CD4-positive, alpha-beta T cell treated with Interleukin-4 for 1 hour (primary cell): Measurements from ENCODE around the gene GPR157.
A peak's percentile ranks its signal among the peaks of the same experiment; 100 is the strongest.
"Not testable (repeated sequence)": the region's sequence is repeated elsewhere in the genome, so short reads cannot be mapped to it uniquely, and the experiment has no call there.

ENCODE experiments used
- DNase-seq, 2 donors: peaks; one replicate each; pipeline ENCODE4 v3.0.0-alpha.2; 2020 to 2022

The GPR157 gene

GRCh38 chr1:9145021-9145668 is 16.2 kb upstream of the GPR157 start:
- no peak for DNase-seq

DNA sequence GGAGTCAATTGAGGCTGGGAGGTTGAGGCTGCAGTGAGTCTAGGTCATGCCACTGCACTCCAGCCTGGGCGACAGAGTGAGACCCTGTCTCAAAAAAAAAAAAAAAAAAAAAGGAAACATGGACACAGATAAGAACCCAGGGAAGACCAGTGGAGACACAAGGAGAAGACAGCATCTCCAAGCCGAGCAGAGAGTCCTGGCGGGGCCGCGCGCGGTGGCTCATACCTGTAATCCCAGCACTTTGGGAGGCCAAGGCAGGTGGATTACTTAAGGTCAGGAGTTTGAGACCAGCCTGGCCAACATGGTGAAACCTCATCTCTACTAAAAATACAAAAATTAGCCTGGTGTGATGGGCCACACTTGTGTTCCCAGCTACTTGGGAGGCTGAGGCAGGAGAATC is 15.6 kb upstream of the GPR157 start:
- not testable (repeated sequence) for DNase-seq

- DNase-seq, result peak in 1 of 2 donors; percentile 17
Measured at GRCh38 chr1:9143250-9143649, 14.3 kb upstream of the GPR157 start.

- no peak for DNase-seq
Measured at GRCh38 chr1:9139930-9140329, 11.0 kb upstream of the GPR157 start.

- no peak for DNase-seq
Measured at GRCh38 chr1:9136932-9137331, 8.0 kb upstream of the GPR157 start.

DNA sequence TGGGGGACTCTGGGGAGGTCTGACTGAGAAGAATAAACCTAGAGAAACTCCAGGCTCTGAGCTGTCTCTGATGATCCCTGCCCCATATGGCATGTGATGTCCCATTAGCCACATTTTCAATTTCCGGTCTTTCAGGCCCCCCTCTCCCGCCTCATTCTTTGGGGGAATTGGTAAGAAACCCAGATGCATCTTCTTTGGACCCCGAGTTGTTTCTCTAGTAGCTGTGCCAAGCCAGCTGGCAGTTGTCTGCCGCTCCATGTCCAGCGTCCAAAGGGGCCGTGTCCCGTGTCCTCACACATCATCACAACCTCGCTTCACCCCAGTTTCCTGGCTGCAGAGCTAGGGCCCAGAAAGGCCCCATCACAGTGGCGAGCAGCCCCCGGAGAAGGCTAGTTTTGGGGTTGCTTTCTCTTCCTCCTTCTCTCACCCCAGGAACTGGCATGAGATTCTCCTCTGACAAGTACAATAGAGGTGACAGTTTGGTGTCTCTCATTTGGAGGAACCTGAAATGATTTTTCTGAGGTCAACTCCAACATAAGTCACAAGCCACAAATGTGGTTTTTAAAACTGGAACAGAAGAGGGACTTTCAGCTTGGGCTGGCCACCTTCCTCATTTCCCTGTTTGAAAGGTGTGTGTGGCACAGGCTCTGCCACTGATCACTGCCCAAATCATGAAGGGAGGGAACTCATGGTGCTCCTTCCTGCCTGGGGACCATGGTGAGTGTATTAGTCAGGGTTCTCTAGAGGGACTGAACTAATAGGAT is 6.4 kb upstream of the GPR157 start:
- no peak for DNase-seq

DNA sequence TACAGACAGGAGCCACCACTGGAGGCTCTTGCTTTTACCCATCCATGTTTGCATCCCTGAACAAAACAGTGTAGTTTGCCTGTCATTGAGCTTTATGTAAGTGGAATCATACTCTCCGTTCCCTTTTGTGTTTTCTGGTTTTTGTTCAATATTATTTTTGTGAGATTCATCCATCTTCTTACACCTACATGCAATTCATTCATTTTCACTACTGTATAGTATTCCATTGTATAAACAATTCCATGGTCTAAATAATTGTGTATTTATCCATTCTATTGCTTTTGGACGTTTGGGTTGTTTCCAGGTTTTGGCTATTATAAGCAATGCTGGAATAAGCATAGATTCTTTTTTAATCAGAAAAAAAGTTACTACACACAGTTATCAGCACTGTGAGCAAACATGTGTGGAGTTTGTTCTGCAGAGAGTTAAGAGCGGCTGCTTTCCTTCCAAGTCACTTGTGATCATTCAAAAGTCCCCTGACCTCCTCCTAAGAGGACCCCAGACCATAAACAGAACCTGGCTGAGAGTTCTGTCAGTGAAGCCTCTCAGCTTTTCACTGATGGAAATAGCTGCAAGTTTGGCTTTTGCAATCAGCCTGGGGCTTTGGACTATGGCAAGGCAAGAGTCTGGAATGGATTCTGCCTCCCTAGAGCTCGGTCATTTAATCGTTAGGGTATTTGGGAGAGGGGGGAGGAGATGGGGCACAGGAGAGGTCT is 5.1 kb upstream of the GPR157 start:
- no peak for DNase-seq

DNA sequence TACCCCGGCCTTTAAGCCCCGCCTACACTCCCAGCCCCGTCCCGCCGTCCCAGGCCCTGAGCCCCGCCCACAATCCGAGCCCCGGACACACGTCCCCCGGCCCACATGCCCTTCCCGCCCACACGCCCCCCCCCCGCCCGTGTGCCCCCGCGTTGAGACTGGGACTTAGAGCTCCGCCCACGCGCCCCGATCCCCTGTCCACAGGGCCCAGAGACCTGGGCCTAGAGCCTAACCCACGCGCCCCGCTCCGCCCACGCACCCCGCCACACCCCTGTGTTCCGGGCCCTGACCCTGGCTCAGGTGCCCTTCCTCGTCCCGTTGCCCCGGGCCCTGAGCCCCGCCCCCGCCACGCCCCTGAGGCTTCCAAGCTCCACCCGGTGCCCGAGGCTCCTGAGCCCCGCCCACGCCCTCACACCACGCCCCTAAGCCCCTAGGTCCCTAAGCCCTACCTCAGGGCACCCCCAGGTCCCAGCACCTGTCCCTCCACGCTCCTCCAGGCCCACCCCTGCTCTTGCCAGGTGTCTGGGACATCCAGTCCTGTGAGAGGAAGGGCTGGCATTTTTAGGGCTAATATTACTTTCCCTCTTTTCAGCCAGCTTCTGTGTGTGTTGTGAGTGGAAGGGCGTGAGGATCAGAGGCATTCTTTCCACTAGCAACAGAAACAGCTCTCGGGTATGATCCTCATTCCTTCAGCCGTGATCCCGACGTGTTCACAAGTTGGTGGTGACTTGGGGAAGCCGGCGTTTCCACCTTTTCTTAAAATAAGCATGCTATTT is 552 bp upstream of the GPR157 start:
- DNase-seq, result peak; percentile 89 to 90

- DNase-seq, result no peak
Measured at GRCh38 chr1:9128166-9128519, 759 bp downstream of the GPR157 start.

DNA sequence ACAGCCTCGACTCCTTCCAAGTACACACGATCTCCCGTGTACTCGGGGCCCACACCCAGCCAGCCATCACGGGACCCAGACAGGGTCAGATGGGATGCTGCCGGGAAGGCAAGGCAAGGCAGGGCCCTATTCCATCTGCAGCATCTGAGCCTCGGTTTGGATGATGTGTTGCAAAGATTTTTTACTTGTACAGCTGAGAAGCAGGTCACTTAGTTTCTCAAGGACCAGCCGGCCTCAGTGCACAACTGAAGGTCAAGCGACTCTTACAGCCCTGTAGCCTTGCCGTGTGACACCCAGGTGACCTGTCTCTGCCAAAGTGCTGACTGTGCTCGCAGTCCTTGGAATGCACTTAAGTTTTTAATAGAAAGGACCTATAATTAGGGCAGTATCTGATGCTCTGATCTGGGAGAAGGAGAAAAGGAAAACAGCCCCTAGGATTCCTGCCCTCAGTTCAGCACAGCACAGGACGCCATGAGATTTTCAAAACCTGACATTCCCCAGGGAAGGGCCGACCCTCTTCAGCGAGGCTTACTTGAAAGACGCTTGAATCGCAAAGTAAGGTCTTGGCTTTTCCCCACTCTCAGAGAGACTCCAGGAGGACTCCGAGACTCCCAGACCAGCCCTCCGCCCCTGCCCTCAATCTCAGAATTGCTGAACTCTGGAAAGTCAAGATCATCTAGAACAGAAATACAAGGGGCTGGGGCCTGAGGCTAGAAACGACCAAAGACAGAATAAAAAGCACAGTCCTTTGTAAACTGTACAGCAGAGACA is 1.3 kb downstream of the GPR157 start:
- no peak for DNase-seq

DNA sequence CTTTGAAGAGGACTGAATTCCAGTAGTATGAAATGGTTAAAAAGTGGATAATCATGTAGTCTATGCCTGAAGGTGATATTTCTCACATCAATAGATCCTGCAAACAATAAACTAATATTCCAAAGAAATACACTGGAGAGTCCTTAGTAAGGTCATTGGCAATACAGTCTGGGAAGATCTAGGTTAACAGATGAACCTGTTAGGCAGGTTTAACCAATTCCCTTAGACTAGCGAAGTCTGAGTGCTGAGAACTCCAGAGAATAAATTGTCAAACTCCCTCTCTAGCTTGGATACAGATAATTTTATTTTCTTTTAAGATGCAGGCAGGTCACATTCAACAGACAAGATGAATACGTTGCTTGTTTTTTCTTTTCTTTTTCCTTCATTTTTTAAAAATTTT is 2.4 kb downstream of the GPR157 start:
- no peak for DNase-seq

GRCh38 chr1:9125847-9126246 is 3.1 kb downstream of the GPR157 start:
- not testable (repeated sequence) for DNase-seq

- DNase-seq, result no peak
Measured at GRCh38 chr1:9125325-9125724, 3.6 kb downstream of the GPR157 start.

DNA sequence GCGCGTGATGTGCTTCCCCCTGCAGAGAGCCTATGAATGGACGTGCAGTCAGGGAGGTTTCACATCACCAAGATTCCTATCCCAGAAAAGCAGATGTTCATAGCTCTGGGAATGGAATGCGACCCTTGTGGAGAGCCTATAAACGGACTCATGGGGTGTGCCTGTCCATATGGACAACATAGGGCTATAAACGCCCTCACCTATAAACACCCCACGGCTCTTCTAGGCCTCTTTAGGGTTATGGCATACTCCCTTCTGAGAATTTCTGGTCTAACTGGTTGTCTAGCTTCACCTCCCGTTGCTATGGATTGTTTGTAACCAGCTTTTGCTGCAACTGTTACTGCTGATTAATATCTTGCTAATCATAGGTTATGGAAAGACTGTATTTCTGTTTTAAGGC is 4.5 kb downstream of the GPR157 start:
- DNase-seq, result not testable (repeated sequence)

DNA sequence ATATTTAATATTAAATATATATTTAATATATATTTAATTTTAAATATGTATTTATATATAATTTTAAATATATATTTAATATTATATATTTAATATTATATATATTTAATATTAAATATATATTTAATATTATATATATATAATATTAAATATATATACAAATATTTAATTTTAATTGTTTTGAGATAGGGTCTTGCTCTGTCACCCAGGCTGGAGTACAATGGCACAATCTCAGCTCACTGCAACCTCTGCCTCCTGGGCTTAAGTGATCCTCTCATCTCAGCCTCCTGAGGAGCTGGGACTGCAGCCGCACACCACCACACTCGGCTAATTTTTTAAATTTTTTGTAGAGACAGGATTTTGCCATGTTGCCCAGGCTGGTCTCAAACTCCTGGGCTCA is 5.2 kb downstream of the GPR157 start:
- not testable (repeated sequence) for DNase-seq

GRCh38 chr1:9121496-9122409 is 7.1 kb downstream of the GPR157 start:
- peak; percentile 51 for DNase-seq

GRCh38 chr1:9120312-9120958 is 8.5 kb downstream of the GPR157 start:
- DNase-seq, result no peak

- DNase-seq, result no peak
Measured at GRCh38 chr1:9119745-9120144, 9.2 kb downstream of the GPR157 start.

DNA sequence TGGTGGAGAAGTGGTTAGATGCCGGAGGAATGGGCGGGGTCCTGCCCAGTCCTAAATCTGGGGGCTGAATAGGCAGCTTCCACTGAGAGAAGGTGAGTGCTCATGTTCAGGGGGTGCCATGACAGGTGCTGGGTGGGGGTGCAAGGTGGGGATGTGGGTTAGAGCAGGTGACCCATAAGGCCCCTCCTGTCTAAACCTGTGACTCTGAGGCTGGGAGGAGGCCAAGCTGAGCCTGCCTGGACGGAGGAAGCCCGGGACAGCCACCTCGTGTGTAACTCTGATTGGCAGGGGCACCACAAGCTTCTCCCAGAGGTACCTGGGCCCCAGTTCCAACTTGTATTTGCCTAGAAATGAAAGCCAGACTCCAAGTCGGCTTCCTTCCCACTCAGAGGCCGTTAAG is 10.7 kb downstream of the GPR157 start:
- no peak for DNase-seq

DNA sequence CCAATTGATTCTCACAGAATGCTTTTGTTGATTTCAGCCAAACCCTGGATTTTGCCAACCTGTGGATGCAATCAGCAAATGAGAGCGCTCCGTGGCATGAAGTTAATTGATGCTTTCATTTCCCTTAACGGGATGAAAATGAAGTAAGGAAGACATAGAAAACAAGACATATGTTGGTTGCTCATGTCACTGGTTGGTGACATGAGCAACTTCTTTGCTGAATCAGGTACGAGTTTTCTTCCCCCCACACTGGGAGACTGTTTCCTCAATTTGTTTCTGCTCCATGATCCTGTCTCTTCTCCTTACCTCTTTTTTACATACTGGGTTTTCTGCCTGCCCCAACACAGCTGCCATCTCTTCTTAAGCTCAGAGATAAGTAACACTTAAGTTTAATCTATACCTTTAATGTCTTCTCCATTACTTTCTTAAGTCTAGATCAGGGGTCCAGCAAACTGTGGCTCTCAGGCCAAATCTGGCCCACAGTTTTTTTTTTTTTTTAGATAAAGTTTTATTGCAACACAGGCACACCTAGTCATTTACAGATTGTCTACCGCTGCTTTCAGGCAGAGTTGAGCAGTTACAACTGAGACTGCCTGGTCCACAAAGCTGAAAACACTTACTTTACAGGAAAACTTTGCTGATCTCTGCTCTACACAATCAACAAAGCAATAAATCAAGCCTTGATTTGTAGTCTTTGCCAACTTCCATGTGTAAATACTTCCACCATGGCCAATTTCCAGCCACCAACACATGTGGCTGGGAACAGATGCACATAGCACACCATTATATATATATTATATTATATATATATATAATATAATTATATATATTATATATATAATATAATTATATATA is 13.3 kb downstream of the GPR157 start:
- DNase-seq, result no peak
